ENCODE measurements around the gene S100A10.

S100A10 gene

DNA sequence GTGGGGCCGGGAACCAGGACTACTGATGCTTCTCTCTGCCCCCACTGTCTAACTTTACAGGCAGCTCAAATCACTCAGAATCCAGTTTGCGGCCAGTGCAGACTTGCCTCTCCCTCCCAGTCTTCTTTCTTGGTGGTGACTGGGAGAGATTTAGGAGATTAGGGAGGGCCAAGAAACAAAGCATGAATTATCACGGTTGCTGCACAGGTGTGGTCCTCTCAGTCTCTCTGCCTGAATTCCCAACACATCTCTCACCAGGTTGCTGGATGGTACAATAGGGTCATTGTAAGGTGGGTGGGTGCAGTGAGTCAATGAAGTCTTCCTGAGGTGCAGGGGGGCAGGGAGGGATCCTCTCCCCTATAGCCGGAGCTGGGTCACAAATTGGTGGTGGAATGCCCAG is 30.6 kb upstream of the S100A10 start:
- DNase-seq (ENCODE audit: low spot score in 2 of 2) (no peak), ATAC-seq (ENCODE audit: low read depth) (no peak)
- Mint-ChIP-seq H3K4me3 (no peak overlapping the region), H3K9me3 (no peaks in the 10 kb centered on the region), H3K27ac (no peak overlapping the region), H3K36me3 (no peaks in the 10 kb centered on the region), H3K4me1 (no peaks in the 10 kb centered on the region), H3K27me3 (peaks cover 10% of the 10 kb centered on the region)

DNA sequence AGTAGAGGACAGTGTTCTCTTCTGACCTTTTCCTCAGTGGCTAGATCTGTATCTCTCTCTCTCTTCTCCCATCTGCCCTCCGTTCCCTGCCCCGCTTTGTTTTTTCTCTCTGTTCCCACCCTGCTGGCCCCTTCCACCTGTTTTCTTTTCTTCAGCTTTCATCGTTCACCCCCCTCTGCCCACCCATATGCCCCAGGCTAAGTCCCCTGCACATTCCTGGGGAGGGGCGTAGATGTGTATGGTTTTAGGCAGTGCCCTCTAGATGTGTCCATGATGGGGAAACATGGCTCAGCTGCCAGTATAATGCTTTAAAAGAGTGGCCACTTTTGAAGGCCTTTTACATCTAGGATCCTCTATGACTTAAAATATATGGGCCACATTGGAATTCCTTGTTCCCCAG is 29.6 kb upstream of the S100A10 start:
- DNase-seq (ENCODE audit: low spot score in 2 of 2): no peak
- no peak overlapping the region for H3K4me3 Mint-ChIP-seq
- H3K4me1 Mint-ChIP-seq: no peaks in the 10 kb centered on the region
- no peaks in the 10 kb centered on the region for H3K9me3 Mint-ChIP-seq
- H3K36me3 Mint-ChIP-seq: no peaks in the 10 kb centered on the region
- no peak overlapping the region for H3K27ac Mint-ChIP-seq
- peaks cover 10% of the 10 kb centered on the region for H3K27me3 Mint-ChIP-seq
- ATAC-seq (ENCODE audit: low read depth): no peak

DNA sequence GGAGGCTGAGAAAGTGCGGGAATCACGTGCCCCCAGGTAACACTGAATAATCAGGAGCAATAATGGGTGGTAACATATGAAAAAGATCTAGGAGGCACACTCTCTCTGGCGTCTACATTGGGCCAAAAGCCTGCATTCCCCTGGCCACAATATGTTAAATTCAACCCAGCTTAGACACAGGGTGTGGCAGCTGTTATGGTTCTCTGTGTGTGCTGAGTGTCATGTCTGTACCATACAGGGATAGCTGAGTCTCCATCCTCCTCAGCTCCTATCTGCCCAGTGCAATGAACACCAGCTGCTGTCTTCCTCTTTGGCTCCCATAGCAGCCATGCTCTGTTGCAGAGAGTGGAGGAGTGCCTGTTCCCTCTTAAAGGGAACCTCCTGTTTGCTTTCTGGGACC is 28.8 kb upstream of the S100A10 start:
- ATAC-seq (ENCODE audit: low read depth) (no peak), DNase-seq (ENCODE audit: low spot score in 2 of 2) (no peak)
- Mint-ChIP-seq H3K27me3 (peaks cover 10% of the 10 kb centered on the region), H3K9me3 (no peaks in the 10 kb centered on the region), H3K4me3 (no peak overlapping the region), H3K4me1 (no peaks in the 10 kb centered on the region), H3K27ac (no peak overlapping the region), H3K36me3 (no peaks in the 10 kb centered on the region)

DNA sequence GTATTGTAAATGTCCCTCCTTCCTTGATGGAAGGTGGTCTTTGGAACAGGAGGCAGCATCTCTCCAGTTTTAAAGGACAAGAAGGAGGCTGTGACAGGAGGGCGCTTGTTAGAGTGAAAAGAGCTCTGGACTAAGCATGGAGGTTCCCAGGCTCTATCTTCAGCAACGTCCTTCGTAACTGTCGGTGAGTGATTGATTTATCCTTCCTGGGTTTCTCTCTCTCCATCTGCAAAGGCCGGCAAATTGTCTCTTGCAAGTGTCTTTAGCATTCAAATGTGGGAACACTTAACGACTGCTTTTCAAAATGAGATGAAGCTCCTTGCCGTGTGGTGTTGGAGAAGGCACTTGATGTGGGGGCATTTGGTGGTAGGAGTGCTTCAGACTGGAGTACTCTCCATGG is 27.9 kb upstream of the S100A10 start:
- Mint-ChIP-seq H3K36me3 (no peaks in the 10 kb centered on the region), H3K27me3 (peaks cover 12% of the 10 kb centered on the region), H3K27ac (no peak overlapping the region), H3K9me3 (no peaks in the 10 kb centered on the region), H3K4me1 (no peaks in the 10 kb centered on the region), H3K4me3 (no peak overlapping the region)
- no peak for DNase-seq (ENCODE audit: low spot score in 2 of 2)
- ATAC-seq (ENCODE audit: low read depth): no peak

DNA sequence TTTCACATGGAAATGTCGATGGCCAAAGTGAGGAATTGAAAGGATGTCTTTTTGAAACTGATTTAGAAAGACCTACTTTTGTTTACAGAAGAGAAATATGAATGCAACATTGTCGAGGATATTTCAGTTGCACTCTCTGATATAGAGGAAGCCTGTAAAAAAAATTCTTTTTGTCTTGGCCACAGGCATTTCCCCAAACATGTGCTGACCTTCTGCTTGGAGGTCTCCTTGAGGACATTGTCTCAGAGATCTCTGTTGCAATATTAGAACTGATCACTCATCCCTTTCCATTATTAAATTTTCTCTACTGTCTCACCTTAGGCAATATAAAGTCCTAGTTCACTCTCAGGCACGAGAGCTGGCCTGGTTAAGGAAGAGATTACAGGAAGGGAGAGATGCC is 27.2 kb upstream of the S100A10 start:
- Mint-ChIP-seq H3K27me3 (peaks cover 11% of the 10 kb centered on the region), H3K36me3 (no peaks in the 10 kb centered on the region), H3K4me3 (no peak overlapping the region), H3K27ac (no peak overlapping the region), H3K4me1 (no peaks in the 10 kb centered on the region), H3K9me3 (no peaks in the 10 kb centered on the region)
- ATAC-seq (ENCODE audit: low read depth) (no peak), DNase-seq (ENCODE audit: low spot score in 2 of 2) (no peak)

DNA sequence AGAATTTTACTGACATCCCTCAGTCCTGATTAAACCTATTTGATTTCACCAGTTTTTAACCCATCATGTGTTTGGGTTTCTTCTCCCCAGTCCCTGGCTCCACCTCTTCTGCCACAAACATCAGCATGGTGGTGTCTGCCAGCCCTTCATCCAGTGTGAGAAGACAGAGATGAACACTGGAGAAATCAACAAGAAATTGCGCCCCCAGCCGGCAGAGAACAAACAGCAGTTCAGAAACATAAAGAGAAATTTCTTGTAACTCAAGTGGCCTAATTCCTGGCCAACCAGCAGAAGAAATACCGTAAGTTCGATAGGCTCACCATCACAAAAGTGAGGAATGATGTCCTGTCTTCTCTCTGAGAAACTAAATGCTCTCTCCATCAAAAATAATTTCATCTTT is 24.9 kb upstream of the S100A10 start:
- Mint-ChIP-seq H3K36me3 (no peaks in the 10 kb centered on the region), H3K9me3 (no peaks in the 10 kb centered on the region), H3K4me3 (no peak overlapping the region), H3K27me3 (peaks cover 19% of the 10 kb centered on the region), H3K27ac (no peak overlapping the region), H3K4me1 (no peaks in the 10 kb centered on the region)
- no peak for DNase-seq (ENCODE audit: low spot score in 2 of 2)
- no peak for ATAC-seq (ENCODE audit: low read depth)

DNA sequence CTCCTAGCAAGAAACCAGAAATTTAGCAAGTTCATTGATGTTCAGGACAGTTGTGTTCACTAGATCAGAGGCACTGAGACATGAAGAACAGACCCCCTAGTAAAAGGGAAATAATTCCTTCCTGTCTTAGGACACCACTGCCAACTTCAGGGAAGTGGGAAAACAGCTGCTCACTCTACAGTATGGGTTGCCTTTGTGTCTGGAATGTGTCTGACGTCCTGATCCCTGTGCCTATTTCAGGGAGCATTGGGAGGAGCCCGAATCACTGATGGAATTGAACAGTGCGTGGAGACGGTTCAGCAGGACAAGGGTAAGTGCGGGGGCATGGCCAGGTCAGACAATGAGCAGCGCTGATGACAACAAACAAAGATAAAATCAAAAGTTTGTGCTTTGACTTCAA is 22.1 kb upstream of the S100A10 start:
- no peak overlapping the region for H3K27ac Mint-ChIP-seq
- DNase-seq (ENCODE audit: low spot score in 2 of 2) (no peak), ATAC-seq (ENCODE audit: low read depth) (no peak)
- H3K27me3 Mint-ChIP-seq: peaks cover 14% of the 10 kb centered on the region
- H3K9me3 Mint-ChIP-seq: no peaks in the 10 kb centered on the region
- H3K36me3 Mint-ChIP-seq: no peaks in the 10 kb centered on the region
- H3K4me3 Mint-ChIP-seq: no peak overlapping the region
- no peaks in the 10 kb centered on the region for H3K4me1 Mint-ChIP-seq

DNA sequence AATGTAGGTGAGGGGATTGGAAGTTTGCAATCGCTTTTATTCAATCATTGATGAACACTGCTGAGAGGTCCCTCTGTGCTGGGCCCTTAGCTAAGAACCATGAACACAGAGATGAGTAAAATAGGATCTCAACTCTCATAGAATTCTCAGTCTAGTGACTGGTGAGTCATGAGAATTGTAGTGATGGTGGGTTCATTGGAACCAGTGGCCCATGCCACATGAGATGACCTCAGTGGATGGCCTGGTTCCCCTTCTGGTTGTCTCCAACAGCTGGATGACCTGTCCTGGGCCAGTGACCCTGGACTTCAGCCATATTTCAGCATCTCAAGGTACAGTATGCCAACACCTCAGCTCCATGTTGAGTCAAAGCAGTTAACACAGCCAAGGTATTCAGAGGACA is 21.3 kb upstream of the S100A10 start:
- no peak overlapping the region for H3K27ac Mint-ChIP-seq
- no peak overlapping the region for H3K4me3 Mint-ChIP-seq
- H3K9me3 Mint-ChIP-seq: no peaks in the 10 kb centered on the region
- no peaks in the 10 kb centered on the region for H3K36me3 Mint-ChIP-seq
- no peaks in the 10 kb centered on the region for H3K4me1 Mint-ChIP-seq
- H3K27me3 Mint-ChIP-seq: peaks cover 14% of the 10 kb centered on the region
- ATAC-seq (ENCODE audit: low read depth): no peak
- DNase-seq (ENCODE audit: low spot score in 2 of 2): no peak

DNA sequence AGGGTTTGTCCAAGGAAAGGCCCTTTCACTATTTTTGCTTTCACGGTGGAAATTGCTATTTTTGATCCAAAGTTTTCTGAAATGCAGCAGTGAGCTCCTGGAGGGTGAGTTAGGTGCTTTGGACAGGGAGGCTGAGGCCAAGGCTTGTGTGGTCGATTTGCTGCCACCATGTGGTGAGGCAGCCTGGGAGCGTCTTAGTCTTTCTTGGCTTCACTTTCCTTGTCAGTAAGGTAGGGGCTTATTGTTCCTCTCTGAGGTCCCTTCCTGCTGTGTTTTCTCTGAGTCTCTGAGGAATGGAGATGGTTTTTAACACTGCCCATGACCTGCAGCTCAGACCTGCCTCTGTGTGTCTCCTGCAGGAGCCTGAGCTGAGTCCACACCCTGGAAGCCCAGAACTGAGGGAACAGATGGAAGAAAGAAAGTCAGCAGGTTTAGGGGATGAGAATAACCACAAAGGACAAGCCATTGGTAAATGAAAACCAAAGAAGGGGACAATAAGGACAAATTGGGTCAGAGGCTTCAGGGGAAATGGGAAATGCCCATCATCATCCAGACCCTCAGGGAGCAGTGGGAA is 20.1 kb upstream of the S100A10 start:
- no peaks in the 10 kb centered on the region for H3K36me3 Mint-ChIP-seq
- H3K9me3 Mint-ChIP-seq: no peaks in the 10 kb centered on the region
- ATAC-seq (ENCODE audit: low read depth): no peak
- no peak for DNase-seq (ENCODE audit: low spot score in 2 of 2)
- no peaks in the 10 kb centered on the region for H3K4me1 Mint-ChIP-seq
- H3K27me3 Mint-ChIP-seq: peaks cover 18% of the 10 kb centered on the region
- H3K4me3 Mint-ChIP-seq: no peak overlapping the region
- no peak overlapping the region for H3K27ac Mint-ChIP-seq

DNA sequence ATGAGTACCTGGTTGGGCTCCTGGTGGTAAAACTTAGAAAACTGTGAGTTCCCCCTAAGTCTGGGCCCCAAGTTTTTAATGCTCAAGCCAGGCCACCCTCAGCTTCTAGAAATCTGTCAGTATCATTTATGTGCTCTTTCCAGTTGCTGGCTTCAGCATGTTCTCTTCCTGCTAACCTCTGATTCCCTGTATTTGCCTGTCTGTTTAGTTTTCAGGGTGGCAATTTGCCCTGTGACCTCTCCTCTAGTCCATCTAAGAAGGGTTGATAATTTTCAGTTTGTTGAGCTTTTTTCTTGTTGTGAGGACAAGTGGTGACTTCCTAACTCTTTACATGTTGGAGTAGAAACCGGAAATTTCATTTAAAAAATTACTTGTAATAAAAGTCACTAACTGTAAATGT is 16.0 kb upstream of the S100A10 start:
- no peak for ATAC-seq (ENCODE audit: low read depth)
- Mint-ChIP-seq H3K36me3 (no peaks in the 10 kb centered on the region), H3K4me1 (no peaks in the 10 kb centered on the region), H3K27ac (no peak overlapping the region), H3K4me3 (no peak overlapping the region), H3K9me3 (no peaks in the 10 kb centered on the region), H3K27me3 (peaks cover 14% of the 10 kb centered on the region)
- DNase-seq (ENCODE audit: low spot score in 2 of 2): no peak

DNA sequence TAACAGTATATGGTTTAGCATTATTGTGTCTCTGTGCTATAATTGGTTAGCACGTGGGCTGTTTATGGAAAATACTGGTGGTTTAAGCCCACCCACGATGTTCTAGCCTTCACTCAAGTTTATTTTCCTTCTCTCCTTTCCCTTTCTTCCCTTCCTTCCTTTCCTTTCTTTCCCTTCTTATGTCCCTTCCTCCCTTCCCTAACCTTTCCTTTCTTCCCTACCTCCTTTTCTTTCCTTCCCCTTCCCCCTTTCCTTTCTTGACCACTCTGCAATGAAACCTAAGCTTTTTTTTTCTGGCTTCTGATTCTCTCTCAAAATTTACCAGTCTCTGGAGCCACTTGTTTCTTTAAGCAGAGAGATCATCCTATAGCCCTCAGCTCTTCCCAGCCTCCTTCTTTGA is 13.4 kb upstream of the S100A10 start:
- ATAC-seq (ENCODE audit: low read depth) (no peak), DNase-seq (ENCODE audit: low spot score in 2 of 2) (no peak)
- Mint-ChIP-seq H3K27me3 (peaks cover 14% of the 10 kb centered on the region), H3K36me3 (no peaks in the 10 kb centered on the region), H3K27ac (no peak overlapping the region), H3K9me3 (no peaks in the 10 kb centered on the region), H3K4me3 (no peak overlapping the region), H3K4me1 (no peaks in the 10 kb centered on the region)

DNA sequence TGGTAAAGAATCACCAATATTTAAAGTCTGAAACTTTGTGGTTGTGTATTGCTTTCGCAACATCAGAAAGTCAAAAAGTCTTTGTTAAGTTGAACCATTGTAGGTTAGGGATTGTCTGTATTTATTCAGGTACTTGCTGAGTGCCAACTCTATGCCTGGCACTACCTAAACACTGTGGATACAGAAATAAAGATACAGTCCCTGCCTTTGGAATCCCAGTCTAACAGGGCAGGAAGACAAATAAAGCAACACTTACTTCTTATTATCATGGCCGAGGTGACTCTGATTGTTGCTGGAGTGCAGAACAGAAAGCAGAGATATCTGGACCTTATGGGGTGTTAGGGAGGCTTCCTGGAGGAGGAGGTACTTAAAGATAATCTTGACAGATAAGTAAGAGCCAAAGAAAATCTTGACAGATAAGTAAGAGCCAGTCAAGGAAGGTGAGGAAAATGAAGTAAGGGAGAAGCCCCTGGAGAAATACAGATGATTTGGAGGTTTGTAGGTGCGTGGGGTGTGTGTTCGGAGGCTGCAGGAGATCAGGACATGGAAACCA is 11.8 kb upstream of the S100A10 start:
- H3K4me1 Mint-ChIP-seq: peaks cover 2% of the 10 kb centered on the region

DNA sequence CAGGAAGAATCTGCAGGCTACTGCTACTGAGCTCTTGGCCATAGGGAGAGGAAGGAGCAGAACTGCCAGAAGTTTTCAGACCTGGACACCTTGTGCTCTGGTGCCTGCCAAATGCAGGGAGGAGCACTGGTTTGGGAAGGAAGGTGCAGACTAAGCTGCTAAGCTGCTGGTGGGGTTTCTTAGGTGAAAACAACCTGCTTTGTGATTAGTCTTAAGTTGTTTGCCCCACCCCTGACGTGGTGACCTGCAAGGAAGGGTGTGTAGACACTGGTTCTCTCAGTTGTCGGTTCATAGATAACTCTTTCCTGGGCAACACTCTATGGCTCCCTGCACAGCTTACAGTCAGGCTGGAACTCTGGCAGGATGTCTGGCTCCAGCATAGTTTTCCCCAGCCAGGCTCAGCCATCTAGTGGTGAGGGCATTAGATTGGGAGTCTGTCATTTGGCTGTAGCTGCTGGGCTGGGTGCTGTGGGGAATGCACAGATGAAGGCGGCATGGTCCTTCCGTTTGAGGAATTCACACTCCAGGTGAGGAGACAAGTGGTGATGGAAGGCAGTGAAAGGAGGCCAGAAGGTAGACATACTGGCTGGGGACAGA is 10.3 kb upstream of the S100A10 start:
- ATAC-seq (ENCODE audit: low read depth) (no peak), DNase-seq (ENCODE audit: low spot score in 2 of 2) (no peak)
- Mint-ChIP-seq H3K27me3 (peaks cover 14% of the 10 kb centered on the region), H3K27ac (no peak overlapping the region), H3K36me3 (no peaks in the 10 kb centered on the region), H3K4me1 (peaks cover 2% of the 10 kb centered on the region), H3K9me3 (no peaks in the 10 kb centered on the region), H3K4me3 (no peak overlapping the region)

More for the DNA sequence above, 11.8 kb upstream of the S100A10 start:
- ATAC-seq (ENCODE audit: low read depth) (no peak), DNase-seq (ENCODE audit: low spot score in 2 of 2) (no peak)
- Mint-ChIP-seq H3K27me3 (peaks cover 18% of the 10 kb centered on the region), H3K36me3 (no peaks in the 10 kb centered on the region), H3K27ac (no peak overlapping the region), H3K9me3 (no peaks in the 10 kb centered on the region), H3K4me3 (no peak overlapping the region)

DNA sequence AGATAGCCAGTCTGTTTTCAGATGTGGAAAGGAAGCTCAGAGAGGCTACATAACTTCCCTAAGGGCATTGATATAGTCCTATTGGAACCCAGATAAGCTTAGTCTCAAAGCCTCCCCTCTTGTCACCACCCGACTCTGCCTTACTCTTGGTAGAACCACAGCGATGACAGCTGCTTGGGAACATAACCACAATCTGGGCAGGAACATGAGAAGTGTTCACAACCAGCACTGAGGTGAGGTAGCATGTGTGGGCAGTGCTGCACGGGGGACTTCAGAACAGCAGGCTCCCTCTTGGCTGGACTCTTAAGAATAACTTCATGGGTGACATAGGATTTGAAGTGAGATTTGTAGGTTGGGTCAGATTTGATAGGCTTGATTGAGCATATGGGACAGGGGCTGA is 9.3 kb upstream of the S100A10 start:
- no peaks in the 10 kb centered on the region for H3K9me3 Mint-ChIP-seq
- peaks cover 2% of the 10 kb centered on the region for H3K4me1 Mint-ChIP-seq
- ATAC-seq (ENCODE audit: low read depth) (no peak), DNase-seq (ENCODE audit: low spot score in 2 of 2) (no peak)
- H3K27me3 Mint-ChIP-seq: peaks cover 14% of the 10 kb centered on the region
- H3K4me3 Mint-ChIP-seq: no peak overlapping the region
- H3K36me3 Mint-ChIP-seq: no peaks in the 10 kb centered on the region
- H3K27ac Mint-ChIP-seq: no peak overlapping the region

Measured in memory B cell (primary cell).